OCI-LY7 (cell line): Measurements from ENCODE around the gene COA6.

Experiments
- CTCF ChIP-seq: fragments of 200-600 bp; sonication (generic); conservative IDR thresholded peaks from 2 replicates; pipeline ENCODE4 v1.5.1; 2014; ENCODE audit warnings: mild to moderate bottlenecking, antibody characterized with exemption, low read length, moderate library complexity, mixed read lengths
- EZH2phosphoT487 ChIP-seq: fragments of 200-600 bp; sonication (generic); IDR thresholded peaks from 2 replicates; pipeline ENCODE4 v1.6.1; 2018; ENCODE audit warnings: low read depth, borderline replicate concordance, mild to moderate bottlenecking, mixed run types, antibody characterized with exemption, low read length, moderate library complexity, mixed read lengths

GRCh38 chr1:234330843-234331215 lies 42.4 kb upstream of the COA6 start:
- no peak for TF ChIP-seq CTCF
- no peak for TF ChIP-seq EZH2phosphoT487
